Fibroblast of villous mesenchyme (primary cell): ENCODE data around the gene HMOX1. TPM values are rescaled to one million over a fixed set of nuclear protein-coding genes. Genes with fewer than 3 reads are reported as not detected.

Experiments
- DNase-seq: peaks from one replicate; pipeline ENCODE4 v3.0.0-alpha.2; 2010; ENCODE audit warnings: low read depth
- H3K4me3 ChIP-seq: 2 replicates; pipeline ENCODE4 v1.5.1; 2011; ENCODE audit warnings: low read depth, mild to moderate bottlenecking, low read length
- CTCF ChIP-seq: IDR thresholded peaks from 2 replicates; pipeline ENCODE4 v1.5.1; 2012; ENCODE audit warnings: low read depth, mild to moderate bottlenecking, low read length; ENCODE audit not compliant: insufficient read depth
- total RNA-seq: library from RNA; depleted of rRNA; stranded (reverse); fragments of >200 nt; gene quantifications from 2 replicates; pipeline ENCODE4 v1.2.3, GENCODE V29; 2012

Gene HMOX1
- total RNA-seq, 1 donor, result 24.2 TPM

- peak; percentile 91 for DNase-seq
Measured at GRCh38 chr22:35350539-35351503, 30.1 kb upstream of the HMOX1 start.

DNA sequence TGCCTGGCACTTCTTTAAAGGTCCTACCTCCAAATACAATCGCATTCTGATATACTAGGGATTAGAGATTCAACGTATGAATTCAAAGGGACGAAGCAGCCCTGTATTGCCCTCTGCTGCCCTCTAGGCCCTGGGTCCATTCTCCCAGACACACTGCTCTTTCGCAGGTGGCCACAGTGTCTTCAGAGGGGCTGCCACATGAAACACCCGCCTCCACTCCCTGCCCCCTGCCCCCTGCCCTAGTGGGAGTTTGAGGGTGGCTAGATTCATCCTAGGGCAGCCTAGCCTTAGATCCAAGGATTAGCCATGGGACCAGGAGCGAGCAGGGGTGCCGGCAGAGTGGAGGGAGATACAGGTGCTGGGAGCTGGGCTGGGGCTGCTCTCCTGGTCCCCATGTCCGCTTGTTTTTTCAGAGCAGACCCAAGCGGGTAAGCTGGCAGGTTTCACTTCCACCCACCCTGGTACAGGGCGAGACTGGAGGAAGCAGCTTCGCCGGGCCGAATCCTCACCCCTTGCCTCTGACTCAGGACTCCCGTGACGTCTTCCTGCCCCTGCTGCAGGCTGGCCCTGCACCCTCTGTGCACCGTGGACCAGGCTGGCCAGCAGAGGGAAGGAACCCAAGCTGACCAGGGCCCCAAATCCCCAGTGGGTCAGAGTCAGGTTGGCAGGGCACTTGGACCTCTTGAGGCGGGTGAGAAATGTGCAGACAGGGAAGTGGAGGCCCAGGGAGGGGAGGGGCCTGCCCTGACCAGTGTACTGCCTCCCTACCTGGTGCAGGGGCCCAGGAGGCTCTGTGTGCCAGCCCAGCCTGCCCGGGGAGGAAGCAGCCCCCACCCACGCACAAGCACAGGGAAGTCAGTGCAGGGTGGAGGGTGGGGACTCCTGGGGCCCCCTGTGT lies 28.4 kb upstream of the HMOX1 start:
- DNase-seq, result no peak
- no peak overlapping the region for H3K4me3 ChIP-seq

More at GRCh38 chr22:35350539-35351503, 30.1 kb upstream of the HMOX1 start:
- peak overlapping the region; percentile 70 for H3K4me3 ChIP-seq
- peak; percentile 57 for TF ChIP-seq CTCF

DNA sequence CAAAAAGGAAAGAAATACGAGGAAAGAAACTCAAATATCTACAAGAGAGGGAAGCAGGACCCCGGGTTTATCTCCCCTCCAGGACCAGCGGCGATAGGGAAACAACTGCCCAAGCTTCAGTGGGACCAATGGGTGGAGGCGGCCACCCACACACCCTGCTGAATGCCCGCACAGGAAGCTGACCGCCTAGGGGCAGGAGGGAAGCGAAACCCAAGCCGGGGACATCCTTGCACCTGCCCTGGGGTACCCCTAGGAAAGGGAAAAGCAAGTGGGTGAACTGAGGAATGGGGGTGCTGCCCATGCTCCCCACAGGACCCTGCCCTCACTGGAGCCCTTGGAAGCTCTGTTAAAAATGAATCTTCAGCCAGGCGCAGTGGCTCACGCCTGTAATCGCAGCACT lies 27.6 kb upstream of the HMOX1 start:
- TF ChIP-seq CTCF, result no peak
- H3K4me3 ChIP-seq, result no peak overlapping the region
- DNase-seq, result no peak

More for the DNA sequence above, 28.4 kb upstream of the HMOX1 start:
- TF ChIP-seq CTCF, result peak; percentile 7

DNA sequence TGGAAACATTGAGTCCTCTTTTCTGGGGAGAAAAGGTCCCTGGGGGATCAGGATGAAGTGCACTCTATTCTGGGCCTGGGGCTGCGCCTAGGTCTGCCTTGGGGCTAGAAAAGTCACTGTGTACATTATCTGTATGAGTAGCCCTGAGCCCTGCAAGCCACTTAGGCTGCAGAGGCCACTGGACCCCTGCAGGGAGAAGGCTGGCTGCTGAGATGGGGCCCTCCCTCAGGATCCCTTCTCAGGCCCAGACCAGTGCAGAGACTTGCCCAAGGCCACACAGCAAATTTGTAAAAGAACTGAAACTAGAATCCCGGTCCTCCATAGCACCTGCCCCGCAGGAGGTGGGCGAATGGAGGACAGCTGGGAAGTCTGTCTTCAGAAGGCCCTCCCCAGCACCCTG lies 26.8 kb upstream of the HMOX1 start:
- DNase-seq, result no peak
- TF ChIP-seq CTCF, result no peak
- H3K4me3 ChIP-seq, result no peak overlapping the region

DNA sequence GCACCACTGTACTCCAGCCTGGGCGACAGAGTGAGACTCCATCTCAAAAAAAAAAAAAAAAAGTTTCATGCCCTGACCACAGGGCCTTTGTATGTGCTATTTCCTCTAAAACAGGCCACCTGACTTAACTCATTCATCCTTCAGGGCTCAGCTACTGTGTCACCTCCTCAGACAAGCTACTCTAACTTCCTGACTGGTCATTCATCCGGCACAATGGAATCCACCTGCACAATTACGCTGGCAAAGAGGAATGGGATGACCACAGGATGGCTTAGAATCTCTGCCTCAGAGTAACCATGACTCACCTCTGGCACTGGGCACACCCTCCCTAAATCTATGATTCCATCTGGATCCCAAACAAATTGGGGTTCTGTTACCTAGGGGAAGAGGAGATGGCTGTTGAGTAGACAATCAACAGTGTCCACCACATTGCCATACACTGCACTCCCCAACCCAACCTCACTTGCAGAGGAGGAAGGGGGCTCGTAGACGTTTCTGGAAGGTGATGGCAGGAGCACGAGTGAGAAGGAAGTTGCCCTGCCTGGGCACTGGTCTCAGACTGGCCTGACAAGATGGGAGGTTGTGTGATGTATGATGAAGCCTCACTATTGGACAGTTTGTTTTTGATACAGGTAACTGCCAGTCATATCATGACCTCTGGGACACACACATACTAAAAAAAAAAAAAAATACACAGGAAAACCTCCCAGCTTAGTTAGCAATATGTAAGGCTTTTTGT lies 22.8 kb upstream of the HMOX1 start:
- DNase-seq, result no peak
- TF ChIP-seq CTCF, result no peak
- H3K4me3 ChIP-seq, result no peak overlapping the region

GRCh38 chr22:35359380-35360065 lies 21.4 kb upstream of the HMOX1 start:
- no peak for DNase-seq
- H3K4me3 ChIP-seq, result no peak overlapping the region
- no peak for TF ChIP-seq CTCF
